ENCODE measurements around the gene NECAB2.
A peak's percentile ranks its signal among the peaks of the same experiment; 100 is the strongest.

The NECAB2 gene

DNA sequence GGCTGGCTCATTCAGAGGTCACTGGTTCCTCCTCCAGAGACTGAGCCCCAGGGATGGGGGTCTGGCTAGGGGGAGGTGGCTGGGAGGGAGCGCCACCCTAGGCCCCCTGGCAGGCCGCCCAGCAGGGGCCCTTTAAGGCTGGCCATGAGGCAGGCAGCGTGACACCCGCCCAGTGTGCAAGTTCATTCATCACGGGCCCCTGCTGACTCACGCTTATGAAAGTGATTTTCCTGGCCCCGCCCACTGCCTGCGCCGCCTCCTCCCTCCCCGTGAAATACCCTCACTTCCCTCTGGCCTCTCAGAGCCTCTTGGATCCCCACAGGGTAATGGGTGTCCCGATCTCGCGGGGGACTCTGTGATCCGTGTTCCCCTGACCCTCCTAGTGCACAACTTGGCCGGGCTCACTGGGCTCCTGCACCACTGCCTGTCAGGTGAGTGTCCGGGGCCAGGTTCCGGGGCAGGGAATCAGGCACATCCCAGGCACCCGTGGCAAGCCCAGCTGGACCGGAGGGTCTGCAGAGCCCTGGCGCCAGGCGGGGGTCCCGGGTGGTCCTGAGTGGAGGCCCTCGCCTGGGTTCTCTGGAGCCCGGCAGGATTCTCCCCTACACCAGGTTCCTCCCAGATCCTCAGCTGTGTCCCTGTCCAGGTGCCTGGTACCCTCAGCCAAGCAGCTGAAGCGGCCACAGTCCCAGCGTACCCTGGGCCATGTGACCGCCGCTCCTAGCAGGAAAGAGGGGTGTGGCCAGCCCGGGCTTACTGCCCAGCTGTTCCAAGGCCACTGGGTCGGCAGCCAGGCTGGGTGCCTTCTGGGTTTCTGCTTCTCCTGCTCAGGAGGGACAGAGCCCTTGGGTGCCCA, 14.9 kb upstream of the NECAB2 start, which contains the start of gene OSGIN1:
TSS of gene OSGIN1 (plus strand) at position 301 of the 856 bp plus-strand sequence. CDS start 4,432 bp downstream, outside the sequence.
- DNase-seq = peak; percentile 76

DNA sequence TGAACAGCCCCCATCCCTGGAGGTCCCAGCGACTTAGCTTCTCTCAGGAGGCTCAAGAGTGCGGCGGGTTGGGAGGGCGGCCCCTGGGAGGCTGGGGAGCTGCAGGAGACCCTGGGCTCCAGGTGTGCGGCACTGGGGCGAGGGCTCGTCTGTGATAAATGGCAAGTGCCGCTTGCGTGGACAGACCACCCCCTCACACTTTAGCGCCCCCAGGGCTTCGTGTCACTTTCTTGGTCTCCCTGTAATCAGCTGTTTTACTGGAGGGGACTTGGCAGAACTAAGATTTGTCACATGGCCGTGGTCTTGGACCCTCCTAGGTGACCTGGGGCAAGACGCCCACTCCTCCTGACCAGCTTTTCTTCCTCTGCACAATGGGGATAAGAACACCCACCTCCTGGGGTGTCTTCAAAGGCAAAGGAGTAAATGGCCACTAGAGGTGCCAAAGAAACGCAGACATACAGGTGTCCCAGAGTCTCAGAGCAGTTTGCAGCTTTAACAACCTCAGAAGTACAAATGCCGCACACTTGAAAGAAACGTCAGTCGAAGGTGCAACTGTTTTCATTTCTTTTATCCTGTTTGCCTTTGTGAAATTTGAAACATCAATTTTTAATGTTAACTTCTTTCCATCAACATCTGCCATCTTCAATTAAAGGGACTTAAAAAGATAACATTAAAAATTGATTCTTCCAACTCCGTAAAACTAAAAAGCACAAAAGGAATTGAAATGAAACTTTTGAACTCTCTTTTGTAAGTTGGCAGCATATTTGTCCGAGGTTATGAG, 14.1 kb upstream of the NECAB2 start:
- no peak for DNase-seq

DNA sequence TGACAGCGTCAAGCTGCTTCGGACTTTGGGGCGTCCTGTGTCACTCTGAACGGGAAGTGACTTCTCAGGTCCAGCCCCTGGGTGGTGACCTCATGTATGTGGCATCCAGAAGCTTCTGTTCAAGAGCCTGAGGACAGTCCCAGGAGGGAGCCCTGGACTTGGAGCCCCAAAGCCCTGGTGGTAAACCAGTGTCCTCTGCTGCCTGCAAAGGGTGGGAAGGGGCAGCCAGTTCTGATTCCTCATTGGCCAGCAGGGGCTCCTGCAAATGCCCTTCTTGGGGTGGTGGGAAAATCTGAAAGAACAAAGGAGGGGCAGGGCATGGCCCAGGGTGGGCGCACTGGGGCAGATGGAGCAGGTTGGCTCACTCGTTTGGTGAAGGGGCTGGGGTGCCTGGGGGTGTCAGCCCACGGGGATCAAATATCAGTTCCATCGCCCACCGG, 13.4 kb upstream of the NECAB2 start:
- DNase-seq = no peak

DNA sequence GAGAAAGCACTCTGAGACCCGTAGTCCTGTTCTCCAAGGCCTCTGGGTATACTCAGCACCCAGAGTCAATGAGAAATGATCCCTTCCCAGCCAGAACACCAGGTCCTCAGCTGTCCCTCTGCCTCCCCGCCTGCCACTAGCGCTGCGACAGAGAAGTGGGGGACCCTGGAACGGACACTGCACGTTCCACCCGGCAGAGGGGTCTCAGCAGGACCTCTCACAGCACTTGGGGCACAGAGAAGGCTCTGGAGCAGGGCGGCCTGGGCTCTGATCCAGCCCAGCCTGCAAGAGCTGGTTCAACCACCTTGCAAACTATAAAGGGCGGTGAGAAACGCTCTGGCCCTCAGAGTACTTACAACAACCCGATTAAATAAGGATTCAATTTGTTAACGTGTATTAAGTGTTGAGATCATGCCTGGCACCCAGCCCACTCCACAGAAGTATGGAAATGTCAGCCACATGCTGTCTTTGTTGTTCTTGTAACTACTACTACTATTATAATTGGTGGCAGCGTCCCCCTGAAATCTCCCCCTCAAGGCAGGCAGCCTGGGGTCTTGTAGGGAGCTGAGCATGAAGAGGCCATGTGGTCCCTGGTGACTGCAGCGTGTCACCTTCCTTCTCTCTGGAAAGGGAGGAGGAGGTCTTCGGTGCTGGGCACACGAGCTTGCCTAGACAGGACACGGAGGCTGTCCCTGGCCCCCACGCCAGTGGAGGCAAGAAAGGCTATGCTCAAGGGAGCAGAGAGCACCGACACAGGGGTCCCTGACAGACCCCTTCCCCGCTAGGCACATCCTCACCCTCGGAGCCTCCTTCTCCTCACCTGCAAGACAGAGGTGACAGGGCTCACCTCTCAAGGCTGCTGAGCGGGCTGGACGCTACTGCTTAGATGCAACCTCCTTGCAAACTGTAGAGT, 12.6 kb upstream of the NECAB2 start:
- DNase-seq = no peak

DNA sequence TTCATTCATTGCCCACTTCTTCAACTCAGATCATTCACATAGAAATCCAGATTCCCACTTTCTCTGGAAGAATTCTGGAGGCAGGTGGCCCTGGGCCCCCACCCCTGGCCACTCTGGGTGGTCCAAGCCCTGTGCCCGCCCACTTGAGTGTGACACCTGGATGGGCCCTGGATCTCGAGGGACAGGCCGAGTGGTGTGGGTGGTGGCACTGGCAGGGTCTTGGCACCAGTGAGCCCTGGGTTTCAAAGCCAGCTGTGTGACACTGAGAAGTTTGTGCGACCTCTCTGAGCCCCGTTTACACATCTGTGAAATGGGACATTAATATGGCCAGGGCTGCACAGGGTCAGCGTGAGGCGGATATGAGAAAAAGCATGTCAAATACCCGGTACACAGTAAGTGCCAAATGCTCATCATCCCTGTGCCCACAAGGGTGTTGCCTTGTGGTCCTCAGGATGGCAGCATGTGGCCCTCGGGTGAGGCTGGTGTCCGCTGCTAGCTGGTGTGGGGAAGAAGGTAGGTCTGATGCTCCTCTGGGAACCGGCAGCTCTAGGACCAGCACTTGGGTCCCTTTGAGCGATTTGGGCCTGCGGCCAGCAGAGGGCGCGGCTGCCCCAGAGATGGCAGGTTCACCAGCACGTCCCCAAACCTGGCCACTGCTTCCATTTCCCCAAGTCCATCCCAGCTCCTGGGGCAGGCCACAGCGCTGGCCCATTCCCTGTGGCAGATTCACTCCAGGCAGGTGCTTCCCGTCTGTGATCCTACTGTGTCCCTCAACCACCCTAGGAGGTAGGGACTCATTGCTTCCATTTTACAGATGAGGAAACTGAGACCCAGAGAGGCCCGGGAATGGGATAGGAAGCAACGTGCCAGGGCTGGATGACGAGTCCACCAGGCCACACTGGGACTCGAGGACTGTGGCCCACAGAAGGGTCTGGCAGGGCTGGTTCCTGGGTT, 11.4 kb upstream of the NECAB2 start:
- DNase-seq = peak; percentile 56

DNA sequence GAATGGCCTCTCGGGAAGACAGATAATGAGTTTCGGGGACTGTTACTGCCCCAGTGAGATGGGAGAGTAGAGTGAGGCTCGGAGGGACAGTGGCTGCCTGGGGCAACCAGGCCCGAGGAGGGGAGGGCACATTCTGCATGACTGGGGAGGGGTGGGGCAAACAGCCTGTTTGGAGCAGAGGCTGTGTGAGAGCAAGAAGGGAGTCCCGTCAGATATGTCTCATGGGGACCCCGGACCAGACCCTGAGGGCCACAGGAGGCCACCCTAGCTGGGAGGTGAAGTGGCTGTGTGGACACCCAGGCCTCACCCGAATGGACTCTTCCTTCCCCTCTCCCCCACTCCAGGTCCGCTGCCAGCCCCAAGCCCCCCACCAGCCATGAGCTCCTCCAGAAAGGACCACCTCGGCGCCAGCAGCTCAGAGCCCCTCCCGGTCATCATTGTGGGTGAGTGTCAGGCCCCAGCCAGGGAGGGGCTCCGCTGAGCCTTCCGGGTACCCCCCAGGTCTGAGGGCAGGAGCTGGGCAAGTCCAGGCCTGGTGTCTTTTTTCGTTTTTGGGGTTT, 10.7 kb upstream of the NECAB2 start:
- no peak for DNase-seq

DNA sequence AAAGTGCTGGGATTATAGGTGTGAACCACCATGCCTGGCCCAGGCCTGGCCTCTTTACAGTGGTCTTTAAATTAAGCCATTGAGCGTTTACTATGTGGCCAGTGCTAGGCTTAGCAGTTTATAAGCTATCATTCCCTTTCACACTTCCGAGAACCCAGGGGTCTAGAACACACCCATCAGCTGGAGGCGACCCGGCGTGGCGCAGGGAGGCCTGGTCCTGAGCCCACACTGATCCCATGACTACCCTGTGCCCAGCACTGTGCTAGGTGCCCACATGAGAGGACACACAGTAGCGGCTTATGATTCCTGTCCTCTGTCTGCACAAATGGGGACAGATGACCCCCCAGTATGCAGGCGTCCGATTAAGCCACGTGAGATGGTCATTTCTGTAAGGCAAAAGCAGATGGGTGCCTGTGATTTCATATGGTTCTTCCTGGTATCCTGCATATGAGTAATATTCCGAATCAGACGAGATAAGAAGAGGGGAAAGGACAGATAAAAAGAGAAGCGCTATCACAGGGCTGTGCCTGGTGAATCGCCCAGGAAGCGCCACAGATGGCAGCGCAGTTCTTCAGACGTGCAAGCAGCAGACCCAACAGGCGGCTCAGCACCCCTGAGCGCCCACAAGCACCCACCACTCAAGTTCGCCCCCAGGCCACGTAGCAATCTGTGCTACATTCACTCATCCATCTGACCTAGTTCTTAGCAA, 9.8 kb upstream of the NECAB2 start:
- no peak for DNase-seq

DNA sequence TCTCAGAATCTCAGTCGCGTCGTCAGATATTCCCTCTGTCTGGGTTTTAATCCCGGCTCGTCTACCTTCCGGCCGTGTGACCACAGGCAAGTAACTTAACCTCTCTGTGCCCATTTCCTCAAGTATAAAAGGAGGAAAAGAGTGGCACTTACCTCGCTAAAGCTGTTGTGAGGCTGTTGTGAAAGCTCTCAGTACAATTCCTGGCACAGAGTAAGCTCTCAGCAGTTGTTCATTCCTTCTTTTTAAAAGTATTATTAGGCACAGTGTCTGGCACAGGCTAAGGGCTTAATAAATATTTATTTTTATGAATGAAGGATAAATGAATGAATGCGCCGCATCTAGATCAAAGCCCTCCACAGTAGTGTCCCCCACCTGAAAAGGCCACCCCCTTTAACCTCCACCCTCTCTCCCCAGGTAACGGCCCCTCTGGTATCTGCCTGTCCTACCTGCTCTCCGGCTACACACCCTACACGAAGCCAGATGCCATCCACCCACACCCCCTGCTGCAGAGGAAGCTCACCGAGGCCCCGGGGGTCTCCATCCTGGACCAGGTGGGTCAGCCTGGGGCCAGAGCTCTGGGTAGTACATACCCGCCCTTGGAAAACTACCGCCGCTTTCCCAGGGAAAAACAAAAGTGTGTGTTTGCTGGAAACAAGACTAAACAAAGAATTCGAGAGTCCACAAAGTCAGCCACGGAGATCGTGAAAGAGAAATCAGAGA, 9.0 kb upstream of the NECAB2 start:
- DNase-seq = no peak

DNA sequence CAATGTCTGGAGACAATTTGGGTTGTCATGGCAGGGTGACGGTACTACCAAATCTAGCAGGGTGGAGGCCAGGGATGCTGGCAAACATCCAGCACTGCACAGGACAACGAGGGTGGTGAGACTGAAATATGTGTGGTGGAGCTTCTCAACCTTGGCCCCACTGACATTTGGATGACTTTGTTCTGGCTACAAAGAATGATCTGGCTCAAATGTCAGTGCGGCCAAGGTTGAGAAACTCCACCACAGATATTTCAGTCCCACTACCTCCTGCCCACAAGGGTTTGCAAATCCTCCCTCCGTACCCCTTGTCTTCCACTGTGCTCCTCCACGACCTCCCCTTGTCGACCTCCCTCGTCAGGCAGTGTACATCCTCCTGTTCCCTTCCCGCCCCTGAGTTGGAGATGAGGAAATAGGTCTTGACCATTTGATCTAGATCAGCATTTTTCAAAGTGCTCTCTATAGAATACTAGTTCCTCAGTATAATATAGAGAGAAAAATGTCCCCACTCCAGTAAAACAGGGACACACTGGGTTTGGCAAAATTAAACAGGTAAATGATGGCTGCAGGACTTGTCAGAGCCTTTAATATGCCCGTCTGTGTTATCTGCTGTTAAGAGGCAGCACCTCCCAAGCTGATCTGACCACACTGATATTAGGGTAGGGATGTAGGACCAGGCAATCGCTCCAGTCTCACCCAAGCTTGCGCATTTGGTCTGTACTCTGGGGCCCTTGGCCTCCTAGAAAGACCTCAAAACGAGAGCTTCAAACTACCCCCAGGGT, 8.2 kb upstream of the NECAB2 start:
- DNase-seq = no peak

DNA sequence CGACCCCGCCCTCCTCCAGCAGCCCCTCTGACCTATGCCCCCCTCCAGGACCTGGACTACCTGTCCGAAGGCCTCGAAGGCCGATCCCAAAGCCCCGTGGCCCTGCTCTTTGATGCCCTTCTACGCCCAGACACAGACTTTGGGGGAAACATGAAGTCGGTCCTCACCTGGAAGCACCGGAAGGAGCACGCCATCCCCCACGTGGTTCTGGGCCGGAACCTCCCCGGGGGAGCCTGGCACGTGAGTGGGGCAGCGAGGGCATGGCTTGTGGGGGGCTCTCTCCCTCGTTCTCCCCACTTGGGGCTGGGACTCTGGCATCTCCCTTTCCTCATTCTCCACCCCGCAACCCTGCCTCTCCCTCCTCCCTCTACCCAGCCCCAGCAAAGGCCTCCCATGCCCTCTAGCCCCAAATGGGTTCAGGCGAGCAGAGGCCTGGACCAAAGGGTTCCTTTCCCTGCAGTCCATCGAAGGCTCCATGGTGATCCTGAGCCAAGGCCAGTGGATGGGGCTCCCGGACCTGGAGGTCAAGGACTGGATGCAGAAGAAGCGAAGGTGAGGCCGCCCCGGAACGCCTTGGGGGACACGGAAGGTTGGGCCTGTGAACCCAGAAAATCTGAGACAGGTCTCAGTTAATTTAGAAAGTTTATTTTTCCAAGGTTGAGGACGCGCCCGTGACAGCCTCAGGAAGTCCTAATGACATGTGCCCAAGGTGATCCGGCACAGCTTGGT, 7.4 kb upstream of the NECAB2 start:
- no peak for DNase-seq

DNA sequence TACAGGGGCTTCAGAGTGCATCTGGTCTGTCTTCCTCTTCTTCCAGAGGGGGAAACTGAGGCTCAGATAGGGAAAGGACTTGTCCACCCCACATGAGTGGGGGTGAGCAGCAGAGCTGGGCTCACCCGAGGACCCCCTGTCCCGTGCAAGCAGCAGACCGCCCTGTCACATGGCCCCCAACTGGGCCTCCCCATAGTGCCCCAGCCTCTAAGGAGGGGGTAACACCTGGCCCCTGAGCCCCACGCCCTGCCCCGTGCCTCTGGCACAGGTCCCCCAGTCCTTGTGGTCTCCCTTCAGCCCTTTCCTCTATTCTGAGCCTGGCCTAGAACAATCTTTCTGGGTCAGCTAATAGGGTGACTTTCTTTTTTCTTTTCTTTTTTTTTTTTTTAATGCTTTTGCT, 6.5 kb upstream of the NECAB2 start:
- DNase-seq = no peak

DNA sequence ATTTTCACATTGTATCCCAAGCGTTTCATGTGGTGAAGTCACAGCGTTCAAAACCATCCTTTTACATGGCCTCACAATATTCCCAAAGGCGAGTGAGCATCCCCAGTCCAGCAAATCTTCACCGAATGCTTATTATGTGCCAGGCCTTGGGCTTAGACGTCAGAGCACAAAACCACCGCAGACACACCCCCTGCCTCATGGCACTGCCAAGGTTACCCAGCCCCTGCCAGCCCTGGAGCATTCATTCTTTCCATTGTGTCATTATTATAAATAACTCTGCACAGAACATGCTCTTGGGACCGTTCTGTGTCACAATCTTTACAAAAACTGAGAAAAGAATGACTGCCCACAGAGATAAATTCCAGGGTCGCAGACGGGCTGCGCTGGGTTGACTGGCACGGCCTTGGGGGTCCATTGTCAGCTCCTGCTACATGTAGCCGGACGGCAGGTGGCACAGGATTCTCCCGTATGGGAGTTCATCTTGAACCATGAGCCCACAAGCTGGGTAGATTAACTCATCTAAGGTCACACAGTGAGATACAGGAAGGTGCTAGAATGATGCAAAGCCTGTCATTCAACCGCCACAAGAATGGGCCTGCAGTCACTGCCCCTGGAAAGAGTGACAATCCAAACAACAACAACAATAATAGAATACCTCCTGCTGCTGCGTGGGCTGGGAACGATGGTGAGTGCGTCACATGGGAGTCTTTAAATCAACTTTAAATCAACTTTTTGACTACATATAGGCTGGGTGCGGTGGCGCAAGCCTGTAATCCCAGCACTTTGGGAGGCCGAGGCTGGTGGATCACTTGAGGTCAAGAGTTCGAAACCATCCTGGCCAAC, 4.5 kb upstream of the NECAB2 start:
- no peak for DNase-seq

DNA sequence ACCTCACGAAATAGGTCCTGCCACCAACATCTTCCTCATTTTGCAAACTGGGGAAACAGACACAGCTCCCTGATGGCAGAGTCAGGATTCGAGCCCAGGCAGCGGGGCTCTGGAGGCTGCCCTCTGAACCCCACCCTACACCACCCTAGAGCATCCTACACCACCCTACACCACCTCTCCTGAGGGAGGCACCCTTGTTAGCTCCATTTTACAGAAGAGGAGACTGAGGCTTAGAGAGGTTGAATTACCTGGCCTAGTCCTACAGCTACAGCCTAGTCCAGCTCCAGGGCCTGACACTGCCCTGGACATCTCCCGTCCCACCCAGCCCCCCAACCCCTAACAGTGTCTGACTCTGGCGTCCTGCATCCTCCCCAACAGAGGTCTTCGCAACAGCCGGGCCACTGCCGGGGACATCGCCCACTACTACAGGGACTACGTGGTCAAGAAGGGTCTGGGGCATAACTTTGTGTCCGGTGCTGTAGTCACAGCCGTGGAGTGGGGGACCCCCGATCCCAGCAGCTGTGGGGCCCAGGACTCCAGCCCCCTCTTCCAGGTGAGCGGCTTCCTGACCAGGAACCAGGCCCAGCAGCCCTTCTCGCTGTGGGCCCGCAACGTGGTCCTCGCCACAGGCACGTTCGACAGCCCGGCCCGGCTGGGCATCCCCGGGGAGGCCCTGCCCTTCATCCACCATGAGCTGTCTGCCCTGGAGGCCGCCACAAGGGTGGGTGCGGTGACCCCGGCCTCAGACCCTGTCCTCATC, 3.2 kb upstream of the NECAB2 start:
- DNase-seq = no peak

DNA sequence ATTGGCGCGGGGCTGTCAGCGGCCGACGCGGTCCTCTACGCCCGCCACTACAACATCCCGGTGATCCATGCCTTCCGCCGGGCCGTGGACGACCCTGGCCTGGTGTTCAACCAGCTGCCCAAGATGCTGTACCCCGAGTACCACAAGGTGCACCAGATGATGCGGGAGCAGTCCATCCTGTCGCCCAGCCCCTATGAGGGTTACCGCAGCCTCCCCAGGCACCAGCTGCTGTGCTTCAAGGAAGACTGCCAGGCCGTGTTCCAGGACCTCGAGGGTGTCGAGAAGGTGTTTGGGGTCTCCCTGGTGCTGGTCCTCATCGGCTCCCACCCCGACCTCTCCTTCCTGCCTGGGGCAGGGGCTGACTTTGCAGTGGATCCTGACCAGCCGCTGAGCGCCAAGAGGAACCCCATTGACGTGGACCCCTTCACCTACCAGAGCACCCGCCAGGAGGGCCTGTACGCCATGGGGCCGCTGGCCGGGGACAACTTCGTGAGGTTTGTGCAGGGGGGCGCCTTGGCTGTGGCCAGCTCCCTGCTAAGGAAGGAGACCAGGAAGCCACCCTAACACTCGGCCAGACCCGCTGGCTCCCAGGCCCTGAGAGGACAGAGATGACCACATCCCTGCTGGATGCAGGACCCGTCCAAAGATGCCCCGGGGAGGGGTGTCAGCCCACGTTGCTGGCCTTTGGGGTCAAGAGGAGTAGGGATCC, 2.4 kb upstream of the NECAB2 start:
- DNase-seq = no peak

DNA sequence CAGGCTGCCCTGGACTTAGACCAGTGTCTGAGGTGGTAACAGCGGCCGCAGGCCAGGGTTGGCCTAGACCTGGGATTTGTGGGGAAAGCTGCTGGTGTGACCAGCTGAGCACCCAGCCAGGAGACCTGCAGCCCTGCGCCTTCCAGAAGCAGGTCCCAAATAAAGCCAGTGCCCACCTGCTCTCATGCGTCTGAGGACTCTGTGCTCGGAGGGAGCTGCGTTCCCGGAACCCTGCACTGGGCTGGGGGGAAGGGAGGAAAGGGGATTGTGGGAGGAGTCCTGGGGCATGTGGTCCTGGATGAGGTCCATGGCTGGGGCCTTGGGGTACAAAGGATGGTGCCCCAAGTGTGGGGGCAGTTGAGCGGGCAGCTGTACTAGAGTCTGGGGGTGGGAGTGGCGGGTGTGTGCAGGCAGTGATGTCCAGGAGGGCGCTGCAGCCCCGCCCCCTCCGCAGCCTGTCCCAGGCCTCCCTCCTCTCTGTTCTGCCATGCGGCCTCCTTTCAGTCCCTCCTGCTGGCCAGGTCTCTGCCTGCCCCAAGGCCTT, 1.8 kb upstream of the NECAB2 start:
- DNase-seq = no peak

DNA sequence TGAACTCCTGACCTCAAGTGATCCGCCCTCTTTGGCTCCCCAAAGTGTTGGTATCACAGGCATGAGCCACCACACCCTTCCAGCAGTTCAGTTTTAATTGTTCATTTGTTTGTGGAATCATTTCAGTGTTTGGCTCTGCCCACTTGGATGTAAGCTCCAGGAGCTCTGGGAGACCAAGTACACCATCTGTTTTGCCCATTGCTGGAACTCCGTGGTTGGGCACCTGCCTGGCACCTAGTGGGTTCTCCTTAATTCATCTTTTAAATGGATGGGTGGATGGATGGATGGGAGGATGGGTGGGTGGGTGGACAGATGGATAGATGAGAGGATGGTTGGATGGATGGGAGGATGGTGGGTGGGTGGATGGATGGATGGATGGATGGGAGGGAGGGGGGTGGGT, 953 bp upstream of the NECAB2 start:
- DNase-seq = no peak

All from stimulated activated naive CD4-positive, alpha-beta T cell treated with Interleukin-2 at 50 U/mL for 16 hours (primary cell).